Measurements from ENCODE around the gene TYSND1.

TYSND1 gene

DNA sequence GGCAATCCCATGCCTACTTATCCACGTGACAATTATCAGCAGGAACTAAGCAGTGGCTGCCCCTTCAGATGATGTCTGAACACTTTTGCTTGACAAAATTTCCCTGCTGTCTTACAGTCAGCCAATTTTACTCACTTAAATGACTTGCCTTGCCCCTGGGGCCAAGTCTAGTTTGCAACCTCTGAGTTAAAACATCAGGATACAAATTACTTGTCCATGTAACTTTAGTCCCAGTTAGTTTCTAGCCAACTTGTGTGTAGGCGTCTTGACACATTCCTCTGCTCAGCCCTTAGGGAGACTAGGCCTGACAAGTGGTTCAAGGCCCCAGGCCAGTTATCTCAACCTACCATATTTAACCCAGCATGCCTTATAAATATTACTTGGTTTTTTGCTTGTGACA, 11.6 kb upstream of the TYSND1 start:
- Histone ChIP-seq H3K4me2 (ENCODE audit: low read length) (no peak overlapping the region), H3K79me2 (ENCODE audit: control insufficient read depth, low read length) (peaks cover 34% of the 10 kb centered on the region), H3K9me2 (replicated peaks; ENCODE audit: control insufficient read depth, low read length) (no peaks in the 10 kb centered on the region), H4K20me1 (ENCODE audit: control insufficient read depth, insufficient read depth, low read depth, low read length) (no peaks in the 10 kb centered on the region), H3F3A (ENCODE audit: control insufficient read depth, insufficient read depth) (peaks cover 4% of the 10 kb centered on the region; the same call in 1 of the 2 replicates), H3K27me3 (ENCODE audit: control insufficient read depth, low read length) (no peaks in the 10 kb centered on the region), H3K9me3 (ENCODE audit: control insufficient read depth, insufficient read depth, low read length) (no peaks in the 10 kb centered on the region), H3K36me3 (ENCODE audit: control insufficient read depth, low read length) (peaks cover 92% of the 10 kb centered on the region), H3K4me3 (ENCODE audit: low read length) (no peak overlapping the region), H3K27ac (ENCODE audit: low read depth, low read length) (no peak overlapping the region), H3K4me1 (ENCODE audit: control insufficient read depth, low read length) (peaks cover 7% of the 10 kb centered on the region; the same call in 1 of the 2 replicates)
- TF ChIP-seq CTCF (IDR thresholded peaks at IDR 0.05; ENCODE audit: low read depth, low read length, poor library complexity, severe bottlenecking): no peak
- no peak for TF ChIP-seq EZH2phosphoT487 (IDR thresholded peaks at IDR 0.05; ENCODE audit: borderline replicate concordance, low read length)

DNA sequence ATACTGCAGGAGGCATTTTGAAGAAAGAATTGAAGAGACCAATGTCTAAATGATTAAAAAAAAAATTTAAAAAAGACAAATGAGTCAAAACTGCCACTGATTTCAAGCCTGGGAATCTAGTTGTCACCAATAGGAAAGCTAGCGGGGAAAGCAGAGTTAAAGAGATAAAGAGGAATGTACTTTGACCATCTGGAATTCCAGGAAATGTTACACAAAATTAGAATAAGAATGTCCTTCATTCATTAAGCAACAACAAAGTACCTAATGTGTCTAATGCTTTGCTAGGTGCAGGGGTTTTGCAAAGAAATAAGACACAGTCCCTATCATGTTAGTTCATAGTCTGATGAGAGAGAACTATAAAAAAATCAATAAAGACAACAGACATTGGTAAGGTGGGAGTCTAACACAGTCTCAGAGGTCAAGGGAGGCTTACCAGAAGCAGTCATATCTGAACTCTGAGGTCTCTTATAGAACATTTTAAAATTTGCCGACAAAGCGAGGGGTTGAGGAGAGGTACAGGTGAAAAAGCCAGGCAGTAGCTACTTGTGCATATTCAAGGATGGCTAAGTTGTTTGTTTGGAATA, 8.8 kb upstream of the TYSND1 start:
- no peaks in the 10 kb centered on the region for H4K20me1 ChIP-seq (ENCODE audit: control insufficient read depth, insufficient read depth, low read depth, low read length)
- H3K27ac ChIP-seq (ENCODE audit: low read depth, low read length): no peak overlapping the region
- TF ChIP-seq CTCF (IDR thresholded peaks at IDR 0.05; ENCODE audit: low read depth, low read length, poor library complexity, severe bottlenecking): no peak
- TF ChIP-seq EZH2phosphoT487 (IDR thresholded peaks at IDR 0.05; ENCODE audit: borderline replicate concordance, low read length): no peak
- H3K9me2 ChIP-seq (replicated peaks; ENCODE audit: control insufficient read depth, low read length): no peaks in the 10 kb centered on the region
- peaks cover 96% of the 10 kb centered on the region for H3K36me3 ChIP-seq (ENCODE audit: control insufficient read depth, low read length)
- no peak overlapping the region for H3K4me3 ChIP-seq (ENCODE audit: low read length)
- no peaks in the 10 kb centered on the region for H3K9me3 ChIP-seq (ENCODE audit: control insufficient read depth, insufficient read depth, low read length)
- H3K79me2 ChIP-seq (ENCODE audit: control insufficient read depth, low read length): peaks cover 13% of the 10 kb centered on the region
- no peak overlapping the region for H3K4me2 ChIP-seq (ENCODE audit: low read length)
- 0 out of 2 replicates have a peak, but pooled peaks cover 2% of the 10 kb centered on the region for H3F3A ChIP-seq (ENCODE audit: control insufficient read depth, insufficient read depth)
- H3K27me3 ChIP-seq (ENCODE audit: control insufficient read depth, low read length): no peaks in the 10 kb centered on the region
- no peaks in the 10 kb centered on the region for H3K4me1 ChIP-seq (ENCODE audit: control insufficient read depth, low read length)

DNA sequence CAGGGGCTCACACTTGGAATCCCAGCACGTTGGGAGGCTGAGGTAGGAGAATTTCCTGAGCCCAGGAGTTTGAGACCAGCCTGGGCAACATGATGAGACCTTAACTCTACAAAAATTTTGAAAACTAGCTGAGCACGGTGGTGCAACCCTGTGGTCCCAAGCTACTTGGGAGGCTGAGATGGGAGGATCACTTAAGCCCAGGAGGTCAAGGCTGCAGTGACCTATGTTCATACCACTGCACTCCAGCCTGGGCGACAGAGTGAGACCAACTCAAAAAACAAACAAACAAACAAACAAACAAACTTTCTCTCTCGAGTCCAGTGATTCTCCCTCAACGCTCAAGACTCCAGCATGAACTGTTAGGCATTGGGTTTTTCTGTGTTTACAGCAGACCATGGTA, 2.0 kb upstream of the TYSND1 start:
- Histone ChIP-seq H3K27ac (ENCODE audit: low read depth, low read length) (no peak overlapping the region), H3K36me3 (ENCODE audit: control insufficient read depth, low read length) (peaks cover 69% of the 10 kb centered on the region), H3F3A (ENCODE audit: control insufficient read depth, insufficient read depth) (peaks cover 13% of the 10 kb centered on the region)

More for the DNA sequence above, 2.0 kb upstream of the TYSND1 start:
- Histone ChIP-seq H3K4me1 (ENCODE audit: control insufficient read depth, low read length) (peaks cover 32% of the 10 kb centered on the region), H3K4me2 (ENCODE audit: low read length) (no peak overlapping the region), H3K9me2 (replicated peaks; ENCODE audit: control insufficient read depth, low read length) (no peaks in the 10 kb centered on the region), H3K27me3 (ENCODE audit: control insufficient read depth, low read length) (no peaks in the 10 kb centered on the region), H3K4me3 (ENCODE audit: low read length) (no peak overlapping the region), H3K9me3 (ENCODE audit: control insufficient read depth, insufficient read depth, low read length) (no peaks in the 10 kb centered on the region), H4K20me1 (ENCODE audit: control insufficient read depth, insufficient read depth, low read depth, low read length) (0 out of 2 replicates have a peak, but pooled peaks cover 6% of the 10 kb centered on the region), H3K79me2 (ENCODE audit: control insufficient read depth, low read length) (peaks cover 53% of the 10 kb centered on the region)
- TF ChIP-seq EZH2phosphoT487 (IDR thresholded peaks at IDR 0.05; ENCODE audit: borderline replicate concordance, low read length) (no peak), CTCF (IDR thresholded peaks at IDR 0.05; ENCODE audit: low read depth, low read length, poor library complexity, severe bottlenecking) (no peak)

All from DOHH2 (cell line).